Measurements from ENCODE around the gene RPL23. TPM values are rescaled to one million over a fixed set of nuclear protein-coding genes. Genes with fewer than 3 reads are reported as not detected.

The RPL23 gene
- total and polyA plus RNA-seq, 2 experiments from 2014 or later: 516 to 1,221 TPM

DNA sequence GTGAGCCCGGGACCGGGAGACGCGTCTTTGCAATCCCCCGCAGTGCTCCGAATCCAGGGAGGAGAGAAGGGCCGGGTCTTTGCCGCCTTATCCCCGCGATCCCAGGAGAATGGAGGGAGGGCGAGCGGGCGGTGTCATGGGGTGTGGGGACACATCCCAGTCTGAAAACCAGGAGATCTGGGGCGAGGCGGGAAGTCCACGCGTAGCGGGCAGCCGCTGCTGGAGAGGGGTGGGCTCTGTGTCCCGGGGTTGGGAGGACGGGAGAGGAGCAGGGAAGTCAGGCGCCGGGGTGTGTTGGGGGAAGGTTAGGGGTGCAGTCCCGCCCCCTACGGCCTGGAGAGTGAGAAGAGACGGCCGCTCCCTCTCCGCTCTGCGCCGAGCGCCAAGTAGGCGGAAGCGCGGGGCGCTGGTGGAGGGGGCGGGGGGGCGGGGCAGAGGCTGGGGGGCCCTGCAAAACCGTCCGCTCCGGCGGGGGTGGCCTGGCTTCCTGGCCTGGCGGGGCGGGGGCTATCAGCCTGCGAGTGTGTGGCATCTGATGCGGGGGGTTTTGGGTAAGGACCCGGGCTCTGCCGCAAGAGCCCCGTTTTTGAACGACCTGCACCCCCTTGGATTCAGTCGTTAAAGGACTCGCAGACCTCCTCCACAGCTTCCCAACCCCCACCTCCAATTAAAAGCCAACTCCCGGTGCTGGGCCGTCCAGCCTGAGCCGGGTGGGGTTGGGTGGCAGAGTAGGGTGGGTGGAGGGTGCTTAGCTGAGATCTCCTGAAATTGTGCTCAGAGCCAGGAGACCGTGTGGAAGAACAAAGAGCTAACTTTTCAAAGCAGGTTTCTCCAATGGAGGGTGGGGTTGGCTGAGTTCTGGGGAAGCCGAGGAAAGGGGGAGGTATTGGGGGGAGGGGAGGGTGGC lies 17.0 kb upstream of the RPL23 start:
- Histone ChIP-seq H3K4me2 (ENCODE audit: unreplicated experiment) (peak overlapping the region; percentile 98), H3K9me2 (ENCODE audit: insufficient read depth) (no peaks in the 10 kb centered on the region), H3K9ac (peak overlapping the region; percentile 99), H3K9me3 (ENCODE audit: low read depth) (no peaks in the 10 kb centered on the region), H3K27ac (peak overlapping the region; percentile 96), H3K79me2 (ENCODE audit: insufficient read depth) (peaks cover 55% of the 10 kb centered on the region), H3K36me3 (ENCODE audit: low read depth) (no peaks in the 10 kb centered on the region; the same call in 1 of the 2 replicates), H3F3A (ENCODE audit: insufficient read depth) (peaks cover 34% of the 10 kb centered on the region), H4K20me1 (ENCODE audit: insufficient read depth) (peaks cover 19% of the 10 kb centered on the region), H3K4me1 (ENCODE audit: insufficient read depth) (peaks cover 52% of the 10 kb centered on the region), H3K27me3 (replicated peaks; ENCODE audit: insufficient read depth) (no peaks in the 10 kb centered on the region), H3K4me3 (peak overlapping the region; percentile 100), H2AFZ (peak overlapping the region; percentile 56)
- peak; percentile 87 for DNase-seq
- WGBS, 2 experiments (ENCODE audit: low coverage in 1 of 2, low lambda C conversion rate in 2 of 2, missing lambda C conversion rate in 2 of 2): 1 to 2% methylated on average over 32 to 56 of the region's 56 CpGs
- TF ChIP-seq EZH2 (IDR thresholded peaks at IDR 0.05; ENCODE audit: insufficient read depth, poor library complexity, severe bottlenecking) (no peak), EZH2phosphoT487 (IDR thresholded peaks at IDR 0.05; ENCODE audit: insufficient read depth, low read depth) (no peak)
- in situ Hi-C loops (cut with MboI): no loop called here

DNA sequence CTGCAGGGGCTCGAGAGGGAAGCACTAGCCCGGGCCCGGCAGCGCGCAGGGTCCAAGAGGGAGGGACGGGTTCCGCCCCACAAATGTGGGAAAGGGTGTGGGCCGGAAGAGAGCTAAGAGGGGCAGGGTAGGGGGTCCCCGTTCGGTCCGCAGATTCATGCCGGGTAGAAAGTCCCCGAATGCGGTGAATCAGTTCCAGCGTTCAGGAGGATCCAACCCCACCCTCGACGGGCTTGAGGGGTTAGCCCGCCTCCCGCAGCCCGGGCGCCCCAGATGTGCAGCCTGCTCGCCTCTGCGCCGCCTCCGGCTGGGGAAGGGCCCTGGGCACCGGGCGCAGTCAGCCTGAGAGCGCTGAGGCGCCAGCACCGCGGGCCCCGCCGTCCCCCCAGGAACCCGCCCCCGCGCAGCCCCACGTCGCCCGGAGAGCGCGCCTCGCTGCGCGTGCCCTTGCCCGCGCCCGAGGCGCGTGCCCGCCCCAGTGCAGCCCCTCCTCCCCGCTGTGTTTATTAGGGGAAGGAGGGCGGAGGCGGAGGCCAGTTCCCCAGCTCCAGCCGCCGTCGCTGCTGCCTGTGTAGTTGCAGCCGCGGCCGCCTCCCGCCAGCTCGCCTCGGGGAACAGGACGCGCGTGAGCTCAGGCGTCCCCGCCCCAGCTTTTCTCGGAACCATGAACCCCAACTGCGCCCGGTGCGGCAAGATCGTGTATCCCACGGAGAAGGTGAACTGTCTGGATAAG lies 16.2 kb upstream of the RPL23 start, which contains the start of gene LASP1:
Gene LASP1 (plus strand): TSS at position 533 of the 733 bp plus-strand sequence. CDS start 132 bp downstream, at position 665.
- no peaks in the 10 kb centered on the region for H3K9me3 ChIP-seq (ENCODE audit: low read depth)
- no peaks in the 10 kb centered on the region; the same call in 1 of the 2 replicates for H3K36me3 ChIP-seq (ENCODE audit: low read depth)
- peak within 1 kb of the TSS; percentile 100 for H3K4me2 ChIP-seq (ENCODE audit: unreplicated experiment)
- H2AFZ ChIP-seq: peak within 1 kb of the TSS; percentile 87
- H3K9me2 ChIP-seq (ENCODE audit: insufficient read depth): no peaks in the 10 kb centered on the region
- peaks cover 47% of the 10 kb centered on the region for H3K79me2 ChIP-seq (ENCODE audit: insufficient read depth)
- peak within 1 kb of the TSS; percentile 100 for H3K4me3 ChIP-seq
- H3F3A ChIP-seq (ENCODE audit: insufficient read depth): peaks cover 30% of the 10 kb centered on the region
- 0 to 1% methylated on average over 37 to 53 of the region's 73 CpGs for WGBS, 2 experiments (ENCODE audit: low coverage in 1 of 2, low lambda C conversion rate in 2 of 2, missing lambda C conversion rate in 2 of 2)
- TF ChIP-seq EZH2 (IDR thresholded peaks at IDR 0.05; ENCODE audit: insufficient read depth, poor library complexity, severe bottlenecking): no peak
- TF ChIP-seq EZH2phosphoT487 (IDR thresholded peaks at IDR 0.05; ENCODE audit: insufficient read depth, low read depth): no peak
- H3K4me1 ChIP-seq (ENCODE audit: insufficient read depth): peaks cover 43% of the 10 kb centered on the region
- H3K27ac ChIP-seq: peak within 1 kb of the TSS; percentile 96
- H3K27me3 ChIP-seq (replicated peaks; ENCODE audit: insufficient read depth): no peaks in the 10 kb centered on the region
- H3K9ac ChIP-seq: peak within 1 kb of the TSS; percentile 99
- DNase-seq: peak; percentile 97
- in situ Hi-C loops (cut with MboI): no loop called here
- peaks cover 15% of the 10 kb centered on the region for H4K20me1 ChIP-seq (ENCODE audit: insufficient read depth)

DNA sequence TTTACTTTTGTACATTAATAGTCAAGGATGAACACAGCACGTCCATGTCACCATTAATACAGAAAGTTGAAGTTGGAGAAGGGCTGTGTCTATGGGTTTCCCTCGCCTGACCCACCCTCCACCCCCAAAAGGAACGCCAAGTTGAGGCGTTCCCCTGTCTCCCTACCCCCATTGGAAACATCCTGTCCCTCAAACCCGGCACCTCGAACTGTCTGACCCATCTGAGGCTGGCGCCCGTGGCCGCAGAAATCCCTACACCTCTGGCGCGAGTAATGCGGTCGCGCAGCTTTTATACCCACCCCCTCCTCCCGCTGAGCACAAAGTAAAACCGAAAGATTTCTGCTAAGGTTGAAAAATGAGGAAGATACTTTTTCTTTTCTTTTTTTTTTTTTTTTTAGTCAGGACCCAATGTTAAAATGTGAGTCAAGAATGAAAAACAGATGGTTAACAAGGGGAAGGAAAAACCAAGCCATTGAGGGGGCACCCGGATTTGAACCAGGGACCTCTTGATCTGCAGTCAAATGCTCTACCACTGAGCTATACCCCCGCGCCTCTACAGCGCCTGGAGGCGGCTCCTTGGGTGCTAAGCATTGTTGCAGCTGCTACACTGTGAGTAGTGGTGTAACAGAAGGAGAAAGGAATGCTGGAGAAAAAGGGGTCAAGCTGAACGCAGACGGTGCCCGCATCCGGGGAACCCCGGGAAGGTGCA lies 15.4 kb upstream of the RPL23 start:
- WGBS, 2 experiments (ENCODE audit: low coverage in 1 of 2, low lambda C conversion rate in 2 of 2, missing lambda C conversion rate in 2 of 2): 1 to 2% methylated on average over 26 of the region's 26 CpGs
- in situ Hi-C loops (cut with MboI): no loop called here

More for the DNA sequence above, 15.4 kb upstream of the RPL23 start:
- H3K27me3 ChIP-seq (replicated peaks; ENCODE audit: insufficient read depth): no peaks in the 10 kb centered on the region
- H3F3A ChIP-seq (ENCODE audit: insufficient read depth): peaks cover 30% of the 10 kb centered on the region
- no peaks in the 10 kb centered on the region; the same call in 1 of the 2 replicates for H3K36me3 ChIP-seq (ENCODE audit: low read depth)
- H2AFZ ChIP-seq: peak overlapping the region; percentile 87
- H3K4me1 ChIP-seq (ENCODE audit: insufficient read depth): peaks cover 39% of the 10 kb centered on the region
- no peaks in the 10 kb centered on the region for H3K9me3 ChIP-seq (ENCODE audit: low read depth)
- H3K9ac ChIP-seq: peak overlapping the region; percentile 99
- H3K27ac ChIP-seq: peak overlapping the region; percentile 96
- TF ChIP-seq EZH2phosphoT487 (IDR thresholded peaks at IDR 0.05; ENCODE audit: insufficient read depth, low read depth): no peak
- no peak for TF ChIP-seq EZH2 (IDR thresholded peaks at IDR 0.05; ENCODE audit: insufficient read depth, poor library complexity, severe bottlenecking)
- peak overlapping the region; percentile 100 for H3K4me3 ChIP-seq
- peak overlapping the region; percentile 100 for H3K4me2 ChIP-seq (ENCODE audit: unreplicated experiment)
- H3K9me2 ChIP-seq (ENCODE audit: insufficient read depth): no peaks in the 10 kb centered on the region
- H4K20me1 ChIP-seq (ENCODE audit: insufficient read depth): peaks cover 15% of the 10 kb centered on the region
- DNase-seq: peak; percentile 88
- peaks cover 39% of the 10 kb centered on the region for H3K79me2 ChIP-seq (ENCODE audit: insufficient read depth)

All from GM23248 (cell line).